ENCODE data around the gene CCL14.

The CCL14 gene

DNA sequence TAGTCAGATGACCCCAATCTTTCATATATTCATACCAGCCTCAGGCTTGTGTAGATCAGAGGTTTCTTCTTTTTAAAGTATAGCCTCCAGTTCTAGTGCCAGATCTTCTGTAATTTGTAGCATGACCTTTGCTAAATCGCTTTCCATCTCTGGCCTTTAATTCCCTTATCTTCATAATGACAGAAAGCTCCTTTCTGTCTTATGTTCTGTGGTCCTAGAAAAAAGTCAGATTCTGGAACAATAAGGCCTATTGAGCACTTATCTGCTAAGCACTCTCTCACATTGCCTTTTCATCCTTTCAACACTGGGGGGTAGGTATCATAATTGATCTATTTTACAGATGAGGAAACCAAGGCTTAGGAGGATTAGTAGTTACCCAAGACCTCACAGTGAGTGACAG lies 14.5 kb downstream of the CCL14 start:
- DNase-seq, result no peak
- Histone ChIP-seq H3K27ac (no peak overlapping the region), H3K4me1 (no peaks in the 10 kb centered on the region), H3K9me3 (no peaks in the 10 kb centered on the region), H3K27me3 (no peaks in the 10 kb centered on the region), H3K36me3 (no peaks in the 10 kb centered on the region), H3K4me3 (no peak overlapping the region)
- TF ChIP-seq, protein P1, sequence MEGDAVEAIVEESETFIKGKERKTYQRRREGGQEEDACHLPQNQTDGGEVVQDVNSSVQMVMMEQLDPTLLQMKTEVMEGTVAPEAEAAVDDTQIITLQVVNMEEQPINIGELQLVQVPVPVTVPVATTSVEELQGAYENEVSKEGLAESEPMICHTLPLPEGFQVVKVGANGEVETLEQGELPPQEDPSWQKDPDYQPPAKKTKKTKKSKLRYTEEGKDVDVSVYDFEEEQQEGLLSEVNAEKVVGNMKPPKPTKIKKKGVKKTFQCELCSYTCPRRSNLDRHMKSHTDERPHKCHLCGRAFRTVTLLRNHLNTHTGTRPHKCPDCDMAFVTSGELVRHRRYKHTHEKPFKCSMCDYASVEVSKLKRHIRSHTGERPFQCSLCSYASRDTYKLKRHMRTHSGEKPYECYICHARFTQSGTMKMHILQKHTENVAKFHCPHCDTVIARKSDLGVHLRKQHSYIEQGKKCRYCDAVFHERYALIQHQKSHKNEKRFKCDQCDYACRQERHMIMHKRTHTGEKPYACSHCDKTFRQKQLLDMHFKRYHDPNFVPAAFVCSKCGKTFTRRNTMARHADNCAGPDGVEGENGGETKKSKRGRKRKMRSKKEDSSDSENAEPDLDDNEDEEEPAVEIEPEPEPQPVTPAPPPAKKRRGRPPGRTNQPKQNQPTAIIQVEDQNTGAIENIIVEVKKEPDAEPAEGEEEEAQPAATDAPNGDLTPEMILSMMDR (IDR thresholded peaks at IDR 0.05), result no peak
- intact Hi-C loops (cut with DNase I; ENCODE audit: low total_unique reads), result loop anchor here (10.0 kb wide), 1 partner anchor 503 kb away; no protein-coding TSS in a partner anchor

DNA sequence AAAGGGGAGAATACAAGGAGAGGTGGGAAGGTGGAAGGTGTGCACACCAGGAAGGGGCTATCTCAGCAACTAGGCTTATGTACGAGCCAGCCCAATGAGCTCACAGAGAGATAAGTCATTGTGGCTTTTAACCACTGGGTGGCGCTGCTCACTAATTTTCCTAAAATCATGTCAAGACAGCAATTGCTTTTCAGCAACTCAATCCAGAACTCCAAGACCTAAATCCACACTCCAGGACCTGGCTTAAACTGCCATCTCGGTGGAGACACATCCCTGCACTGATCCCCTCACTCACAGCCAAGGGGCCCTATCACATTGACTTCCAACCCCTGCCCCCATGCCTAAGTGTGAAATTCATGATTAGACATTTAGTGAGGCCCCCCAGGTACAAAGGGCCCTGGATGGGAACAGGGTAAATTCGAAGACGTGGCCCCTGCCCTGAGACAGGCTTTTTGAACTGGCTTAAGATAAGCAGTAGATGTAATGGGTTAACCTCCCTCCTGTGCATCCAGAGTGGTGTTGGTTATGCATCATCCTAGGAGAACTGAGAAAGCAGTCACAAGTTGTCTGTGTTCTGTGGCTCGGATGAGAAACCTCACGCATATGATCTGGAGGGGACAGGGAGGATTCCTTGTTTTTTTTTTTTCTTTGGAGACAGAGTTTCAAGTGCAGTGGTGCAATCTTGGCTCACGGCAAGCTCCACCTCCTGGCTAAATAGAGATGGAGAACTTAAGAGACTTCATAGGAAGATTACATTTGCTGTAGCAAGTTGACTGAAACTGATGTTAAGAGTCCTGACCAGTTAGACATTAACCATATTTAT lies 16.8 kb downstream of the CCL14 start:
- Histone ChIP-seq H3K4me1 (no peaks in the 10 kb centered on the region), H3K36me3 (no peaks in the 10 kb centered on the region), H3K27ac (no peak overlapping the region), H3K4me3 (no peak overlapping the region), H3K27me3 (no peaks in the 10 kb centered on the region), H3K9me3 (no peaks in the 10 kb centered on the region)
- peak; percentile 72 to 79 for DNase-seq
- intact Hi-C loops (cut with DNase I; ENCODE audit: low total_unique reads), result loop anchor here (10.0 kb wide), 2 partner anchors 175 to 505 kb away; no protein-coding TSS in a partner anchor
- TF ChIP-seq, protein P1 (IDR thresholded peaks at IDR 0.05), result peak; percentile 73 to 74

DNA sequence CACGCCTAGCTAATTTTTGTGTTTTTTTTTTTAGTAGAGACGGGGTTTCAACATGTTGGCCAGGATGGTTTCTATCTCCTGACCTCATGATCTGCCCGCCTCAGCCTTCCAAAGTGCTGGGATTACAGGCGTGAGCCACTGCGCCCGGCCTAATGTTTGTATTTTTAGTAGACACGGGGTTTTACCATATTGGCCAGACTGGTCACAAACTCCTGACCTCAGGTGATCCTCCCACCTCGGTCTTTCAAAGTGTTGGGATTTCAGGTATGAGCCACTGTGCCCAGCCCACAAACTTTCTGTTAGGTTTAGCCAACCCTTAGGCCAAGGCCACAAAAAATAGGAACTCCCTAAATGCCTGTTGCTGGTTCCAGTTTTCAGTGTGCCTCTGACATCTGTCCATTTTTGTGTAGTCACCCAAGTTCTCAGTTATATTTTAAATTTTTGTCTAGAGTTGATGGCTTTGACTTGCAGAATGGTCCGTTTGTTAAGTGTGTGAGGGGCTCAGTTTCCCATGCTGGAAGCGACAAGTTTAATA lies 17.9 kb downstream of the CCL14 start:
- intact Hi-C loops (cut with DNase I; ENCODE audit: low total_unique reads), result loop anchor here (10.0 kb wide), 1 partner anchor 176 kb away; no protein-coding TSS in a partner anchor

DNA sequence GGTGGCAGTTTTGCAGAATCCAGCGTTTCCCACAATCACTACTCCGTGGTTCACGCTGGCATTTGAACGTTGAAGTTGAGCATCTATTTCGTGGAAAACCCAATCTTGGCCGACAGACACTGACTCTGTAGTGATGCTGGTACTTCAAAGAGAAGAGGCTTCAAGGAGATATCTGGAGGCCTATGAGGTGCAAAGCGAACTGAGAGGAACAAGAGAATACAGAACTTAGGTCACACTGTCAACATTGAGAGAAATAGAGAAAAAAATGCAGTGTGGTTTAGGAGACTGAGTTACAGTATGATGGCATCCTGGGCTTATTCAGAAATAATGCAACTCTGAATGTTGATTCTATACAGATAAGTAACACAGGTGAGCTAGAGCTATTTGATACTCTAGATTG lies 21.3 kb downstream of the CCL14 start:
- Histone ChIP-seq H3K27ac (no peak overlapping the region), H3K9me3 (no peaks in the 10 kb centered on the region), H3K36me3 (no peaks in the 10 kb centered on the region), H3K4me3 (no peak overlapping the region), H3K4me1 (no peaks in the 10 kb centered on the region), H3K27me3 (peaks cover 0 to 13% of the 10 kb centered on the region in 2 donors)
- no peak for DNase-seq
- TF ChIP-seq, protein P1 (IDR thresholded peaks at IDR 0.05), result no peak
- intact Hi-C loops (cut with DNase I; ENCODE audit: low total_unique reads), result loop anchor here (10.0 kb wide), 1 partner anchor 180 kb away; no protein-coding TSS in a partner anchor

More for the DNA sequence above, 17.9 kb downstream of the CCL14 start:
- TF ChIP-seq, protein P1 (IDR thresholded peaks at IDR 0.05), result no peak
- no peaks in the 10 kb centered on the region for H3K9me3 ChIP-seq
- no peaks in the 10 kb centered on the region for H3K4me1 ChIP-seq
- no peaks in the 10 kb centered on the region for H3K36me3 ChIP-seq
- DNase-seq, result no peak
- H3K4me3 ChIP-seq, result no peak overlapping the region
- H3K27ac ChIP-seq, result no peak overlapping the region
- no peaks in the 10 kb centered on the region for H3K27me3 ChIP-seq

DNA sequence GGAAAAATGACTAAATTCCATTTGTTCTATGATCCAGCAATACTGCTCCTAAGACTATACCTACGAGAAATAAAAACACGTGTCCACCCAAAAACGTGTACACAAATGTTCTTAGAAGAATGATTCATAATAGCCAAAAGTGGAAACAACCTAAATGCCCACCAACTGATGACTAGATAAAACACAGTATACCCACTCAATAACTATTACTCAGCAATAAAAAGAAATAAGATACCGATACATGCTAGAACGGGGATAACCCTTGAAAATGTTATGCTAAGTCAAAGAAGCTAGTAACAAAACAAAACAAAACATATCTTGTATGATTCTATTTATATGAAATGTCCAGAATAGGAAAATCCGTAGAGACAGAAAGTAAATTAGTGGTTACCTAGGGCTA lies 22.9 kb downstream of the CCL14 start:
- intact Hi-C loops (cut with DNase I; ENCODE audit: low total_unique reads), result loop anchor here (10.0 kb wide), 1 partner anchor 181 kb away; no protein-coding TSS in a partner anchor
- H3K9me3 ChIP-seq, result no peaks in the 10 kb centered on the region
- H3K36me3 ChIP-seq, result no peaks in the 10 kb centered on the region
- no peak overlapping the region for H3K4me3 ChIP-seq
- no peak overlapping the region for H3K27ac ChIP-seq
- no peaks in the 10 kb centered on the region for H3K4me1 ChIP-seq
- TF ChIP-seq, protein P1 (IDR thresholded peaks at IDR 0.05), result no peak
- DNase-seq, result no peak
- peaks cover 0 to 24% of the 10 kb centered on the region in 2 donors for H3K27me3 ChIP-seq

Data from tibial artery (tissue), 4 donors.